Testis (tissue), 3 donors: ENCODE data around the gene AP5Z1. TPM values are rescaled to one million over a fixed set of nuclear protein-coding genes. Genes with fewer than 3 reads are reported as not detected.

Source experiments
- DNase-seq: peaks from one replicate; pipeline ENCODE4 v3.0.0-alpha.2; 2019
- H3K27ac ChIP-seq, 2 donors: fragments of 200-600 bp; sonication (generic); one replicate each; pipeline ENCODE4 v1.5.1; 2019
- H3K27me3 ChIP-seq: fragments of 200-600 bp; sonication (generic); one replicate; pipeline ENCODE4 v1.5.1; 2019
- H3K36me3 ChIP-seq: fragments of 200-600 bp; sonication (generic); one replicate; pipeline ENCODE4 v1.5.1; 2017; ENCODE audit warnings: low read depth; ENCODE audit errors: missing control alignments
- H3K4me1 ChIP-seq: fragments of 200-600 bp; sonication (generic); one replicate; pipeline ENCODE4 v1.5.1; 2019
- H3K4me3 ChIP-seq, 2 donors: fragments of 200-600 bp; sonication (generic); one replicate each; pipeline ENCODE4 v1.5.1; 2017 to 2019
- H3K9me3 ChIP-seq: fragments of 200-600 bp; sonication (generic); one replicate; pipeline ENCODE4 v1.5.1; 2017
- CTCF ChIP-seq, 3 experiments: fragments of 450-650 bp in 2 of 3; fragments of 200-600 bp in 1 of 3; sonication (generic) in 1 of 3; IDR thresholded peaks; one replicate each; pipeline ENCODE4 v1.5.1; 2016 to 2019; ENCODE audit warnings: antibody characterized with exemption in 3 of 3, mild to moderate bottlenecking in 2 of 3, moderate library complexity in 1 of 3
- POLR2A ChIP-seq: fragments of 450-650 bp; IDR thresholded peaks from one replicate; pipeline ENCODE4 v1.6.1; 2017; ENCODE audit warnings: antibody characterized with exemption, mild to moderate bottlenecking, moderate library complexity
- WGBS, 2 donors: methylation state at CpG; one replicate each; pipeline ENCODE4 v1.1.5; 2018; 5-methylcytosine and 5-hydroxymethylcytosine counted together
- intact Hi-C: fragments of 100-400 bp; cut with DNase I; formaldehyde crosslinking; loops from one replicate; pipeline ENCODE4 v1.15.1; 2023; ENCODE audit warnings: low total_unique reads
- polyA plus RNA-seq: library from polyadenylated mRNA; stranded (reverse); fragments of 350-450 nt; fragmentation: Illumina TruSeq; extraction: RNeasy Lipid Tissue Mini Kit (QIAGEN cat#74804); gene quantifications from one replicate; pipeline ENCODE4 v1.2.3, GENCODE V29; 2014; ENCODE audit warnings: low read depth, low replicate concordance; ENCODE audit not compliant: insufficient read depth
- total RNA-seq, 2 donors: library from RNA; depleted of rRNA; stranded (reverse); fragments of >200 nt; gene quantifications; one replicate each; pipeline ENCODE4 v1.2.3, GENCODE V29; 2016

Gene AP5Z1
- total and polyA plus RNA-seq, 3 donors from 2014 or later: 30.0 to 59.1 (median 47.6) TPM

- intact Hi-C loops: no loop called here
- DNase-seq: no peak
- WGBS, 2 donors: 88 to 99% methylated on average over 11 to 12 of the region's 17 CpGs
- Histone ChIP-seq H3K27ac (no peak overlapping the region), H3K36me3 (no peaks in the 10 kb centered on the region), H3K27me3 (no peaks in the 10 kb centered on the region), H3K4me1 (no peaks in the 10 kb centered on the region), H3K4me3 (no peak overlapping the region), H3K9me3 (no peaks in the 10 kb centered on the region)
- TF ChIP-seq POLR2A (no peak), CTCF (IDR thresholded peaks at IDR 0.05) (no peak)
These were observed 12.1 kb downstream of the AP5Z1 start for GRCh38 chr7:4787541-4787940.

GRCh38 chr7:4787947-4788626, 12.7 kb downstream of the AP5Z1 start:
- H3K9me3 ChIP-seq: no peaks in the 10 kb centered on the region
- no peaks in the 10 kb centered on the region for H3K36me3 ChIP-seq
- H3K4me3 ChIP-seq: no peak overlapping the region
- intact Hi-C loops: no loop called here
- DNase-seq: no peak
- no peak overlapping the region for H3K27ac ChIP-seq
- H3K4me1 ChIP-seq: peaks cover 5% of the 10 kb centered on the region
- TF ChIP-seq CTCF (IDR thresholded peaks at IDR 0.05) (no peak), POLR2A (no peak)
- WGBS, 2 donors: 82% methylated on average over 7 to 16 of the region's 23 CpGs
- H3K27me3 ChIP-seq: no peaks in the 10 kb centered on the region

- no peaks in the 10 kb centered on the region for H3K27me3 ChIP-seq
- H3K4me3 ChIP-seq: no peak overlapping the region
- TF ChIP-seq POLR2A: no peak
- no peak for TF ChIP-seq CTCF (IDR thresholded peaks at IDR 0.05)
- H3K36me3 ChIP-seq: no peaks in the 10 kb centered on the region
- 92 to 93% methylated on average over 3 to 27 of the region's 27 CpGs for WGBS, 2 donors
- no peak overlapping the region for H3K27ac ChIP-seq
- no peaks in the 10 kb centered on the region for H3K9me3 ChIP-seq
- DNase-seq: no peak
- peaks cover 7% of the 10 kb centered on the region for H3K4me1 ChIP-seq
- intact Hi-C loops: no loop called here
These were observed 13.3 kb downstream of the AP5Z1 start for GRCh38 chr7:4788627-4789189.

GRCh38 chr7:4789194-4790077, 14.0 kb downstream of the AP5Z1 start:
- Histone ChIP-seq H3K27ac (no peak overlapping the region), H3K9me3 (no peaks in the 10 kb centered on the region), H3K36me3 (no peaks in the 10 kb centered on the region), H3K27me3 (no peaks in the 10 kb centered on the region), H3K4me1 (peaks cover 7% of the 10 kb centered on the region), H3K4me3 (no peak overlapping the region)
- no peak for DNase-seq
- intact Hi-C loops: loop anchor here (10.0 kb wide), 1 partner anchor 295 kb away; no protein-coding TSS in a partner anchor
- TF ChIP-seq POLR2A (no peak), CTCF (IDR thresholded peaks at IDR 0.05) (no peak)
- 92 to 97% methylated on average over 5 to 26 of the region's 26 CpGs for WGBS, 2 donors
